GM18507 (cell line): Measurements from ENCODE around the gene EARS2.
"Not testable (repeated sequence)": the region's sequence is repeated elsewhere in the genome, so short reads cannot be mapped to it uniquely, and the experiment has no call there.

ENCODE experiments used
- DNase-seq: peaks from one replicate; pipeline ENCODE4 v3.0.0; 2011; ENCODE audit warnings: low read depth; ENCODE audit not compliant: insufficient read length; ENCODE audit errors: extremely low spot score
- FAIRE-seq: peaks from 2 replicates; lab custom pipeline; 2011; peaks lifted over from hg19 to GRCh38; lab: Jason Lieb, UNC

Gene EARS2

DNA sequence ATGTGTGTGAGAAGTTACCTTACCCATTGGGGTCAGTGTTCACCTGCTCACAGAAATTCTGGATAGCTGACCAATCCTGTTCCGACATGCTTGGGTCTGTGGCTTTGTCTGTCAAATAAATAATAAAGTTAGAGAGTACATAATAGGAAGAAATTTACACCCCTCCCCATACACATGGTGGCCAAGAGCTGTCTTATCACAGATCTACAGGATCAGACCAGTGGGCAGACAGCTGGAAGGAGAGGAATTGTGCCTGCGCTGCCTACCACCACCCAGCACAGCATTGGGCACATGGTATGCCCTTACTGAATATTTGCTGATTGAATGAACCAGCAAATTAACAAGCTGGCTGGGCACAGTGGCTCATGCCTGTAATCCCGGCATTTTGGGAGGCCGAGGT lies 61.5 kb downstream of the EARS2 start:
- DNase-seq (no peak), FAIRE-seq (no peak)

DNA sequence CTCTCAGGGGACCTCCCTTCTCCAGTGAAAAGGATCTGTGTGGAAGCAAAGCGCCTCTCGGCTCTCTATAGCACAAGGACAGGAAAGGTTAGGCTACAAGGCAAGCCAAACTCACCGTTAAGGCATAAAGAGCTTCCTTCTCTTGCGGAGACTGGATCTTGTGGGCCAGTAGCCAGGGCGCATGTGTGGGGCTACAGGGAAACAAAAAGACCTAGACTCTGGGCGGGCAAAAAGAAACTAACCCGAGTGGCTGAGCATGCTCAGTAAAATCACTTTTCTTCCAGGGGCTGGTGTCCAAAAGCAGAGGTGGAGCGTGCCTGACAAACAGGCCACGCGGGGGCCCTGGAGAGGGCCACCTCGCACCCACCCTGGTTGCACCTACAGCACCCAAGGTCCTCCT lies 63.0 kb downstream of the EARS2 start:
- DNase-seq (no peak), FAIRE-seq (no peak)

DNA sequence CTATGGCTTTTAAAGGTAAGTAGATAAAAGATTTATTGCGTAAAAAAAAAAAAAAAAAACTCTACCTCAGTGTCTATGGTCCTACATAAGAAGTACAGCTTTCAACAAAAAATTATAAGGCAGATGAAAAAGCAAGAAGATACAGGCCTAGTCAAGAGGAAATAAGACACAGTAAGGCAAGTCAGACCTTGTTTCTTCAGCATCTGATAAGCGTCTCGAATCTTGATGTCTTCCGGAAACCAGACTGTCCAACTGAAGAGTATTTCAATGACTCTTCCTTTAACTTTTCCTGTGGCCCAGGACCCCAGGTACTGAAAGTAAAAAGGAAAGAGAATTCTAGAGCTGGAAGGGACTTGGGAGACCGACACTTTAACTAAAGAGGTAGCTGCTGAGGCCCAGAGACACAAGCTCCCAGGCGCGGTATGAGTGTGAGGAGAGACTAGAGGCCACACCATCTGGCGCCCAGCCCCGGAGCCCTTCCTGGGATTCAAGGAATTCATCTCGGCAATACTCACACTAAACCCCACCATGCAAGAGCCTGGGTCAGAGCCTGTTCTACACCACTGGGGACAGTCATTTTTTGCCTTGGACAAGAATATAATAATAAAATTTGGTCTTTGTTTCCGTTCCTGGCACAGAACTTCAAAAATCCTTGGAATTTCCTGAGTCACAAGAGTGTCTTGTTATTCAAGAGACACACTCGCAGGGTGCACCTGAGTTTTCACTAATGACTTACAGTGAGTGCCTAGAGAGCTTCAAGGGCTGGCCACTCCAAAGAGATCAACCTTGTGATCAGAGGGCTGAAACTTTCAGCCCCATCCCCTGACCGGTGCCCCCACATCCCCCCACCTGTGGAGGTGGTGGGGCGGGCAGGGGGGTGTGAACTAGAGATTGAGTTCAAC lies 65.4 kb downstream of the EARS2 start:
- FAIRE-seq (no peak), DNase-seq (no peak)

DNA sequence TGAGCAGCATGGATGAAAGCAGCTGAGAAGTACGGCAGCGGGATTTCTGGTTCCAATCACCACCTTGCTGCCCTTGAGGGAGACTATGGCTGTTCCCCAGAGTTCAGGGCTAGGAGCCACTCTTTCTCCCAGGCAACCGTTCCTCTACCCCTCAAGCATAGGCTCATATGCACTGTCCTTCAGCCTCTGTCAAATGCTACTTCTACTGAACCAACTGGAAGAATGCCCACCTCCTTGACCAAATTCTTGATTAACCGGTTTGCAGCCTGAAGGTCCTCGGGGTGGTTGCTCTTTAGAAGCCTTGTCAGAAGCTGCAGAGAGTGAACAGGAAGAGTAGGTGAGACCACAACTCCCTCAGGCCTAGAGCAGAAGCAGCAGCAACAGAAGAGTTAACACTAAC lies 70.7 kb downstream of the EARS2 start:
- FAIRE-seq = no peak
- DNase-seq = no peak

DNA sequence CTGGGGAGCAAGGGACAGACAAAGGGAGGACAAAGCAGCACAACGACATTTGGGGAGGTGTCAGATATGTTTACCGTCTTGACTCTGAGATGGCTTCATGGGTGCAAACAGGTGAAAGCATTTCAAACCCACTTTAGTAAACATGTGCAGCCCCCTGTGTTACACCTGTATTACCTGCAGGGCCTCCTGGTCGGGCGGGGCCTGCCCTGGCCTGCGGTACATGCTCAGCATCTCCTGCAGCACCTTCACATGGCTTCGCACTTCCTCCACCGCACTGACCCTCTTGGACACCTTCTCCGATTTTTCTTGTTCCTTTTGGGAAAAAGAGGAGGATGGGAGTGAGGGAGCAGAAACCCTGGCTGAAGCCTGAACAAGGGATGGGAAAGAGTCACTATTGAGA lies 71.3 kb downstream of the EARS2 start:
- FAIRE-seq (no peak), DNase-seq (no peak)

- no peak for FAIRE-seq
Measured at GRCh38 chr16:23485257-23485614, 71.9 kb downstream of the EARS2 start.

DNA sequence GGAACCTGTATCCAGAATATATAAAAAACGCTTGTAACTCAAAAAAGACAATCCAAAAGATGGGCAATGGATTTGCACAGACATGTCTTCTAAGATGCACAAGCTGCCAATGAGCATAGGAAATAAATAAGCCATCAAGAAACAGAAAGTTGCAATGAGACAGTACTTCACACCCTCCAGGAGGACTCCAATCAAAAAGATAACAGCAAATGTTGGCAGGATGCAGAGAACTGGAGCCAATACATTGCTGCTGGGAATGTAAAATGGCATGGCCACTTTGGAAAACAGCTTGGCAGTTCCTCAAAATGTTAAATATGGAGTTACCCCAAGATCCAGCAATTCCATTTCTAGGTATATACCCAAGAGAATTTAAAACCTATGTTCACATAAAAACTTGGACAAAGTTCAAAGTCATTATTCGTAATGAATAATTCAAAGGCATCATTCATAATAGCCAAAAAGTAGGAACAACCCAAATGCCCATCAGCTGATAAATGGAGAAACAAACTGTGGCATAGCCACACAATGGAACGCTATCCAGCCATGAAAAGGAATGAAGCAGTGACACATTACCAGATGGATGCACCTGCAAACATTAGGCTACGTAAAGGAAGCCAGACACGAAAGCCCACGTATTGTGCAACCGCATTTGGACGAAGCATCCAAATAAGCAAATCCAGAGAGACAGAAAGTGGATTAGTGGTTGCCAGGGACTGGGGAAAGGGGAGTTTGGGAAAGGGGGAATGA lies 72.5 kb downstream of the EARS2 start:
- no peak for FAIRE-seq
- DNase-seq = no peak

More at GRCh38 chr16:23485257-23485614, 71.9 kb downstream of the EARS2 start:
- no peak for DNase-seq

- DNase-seq, FAIRE-seq: not testable (repeated sequence)
Measured at GRCh38 chr16:23483492-23483891, 73.7 kb downstream of the EARS2 start.

DNA sequence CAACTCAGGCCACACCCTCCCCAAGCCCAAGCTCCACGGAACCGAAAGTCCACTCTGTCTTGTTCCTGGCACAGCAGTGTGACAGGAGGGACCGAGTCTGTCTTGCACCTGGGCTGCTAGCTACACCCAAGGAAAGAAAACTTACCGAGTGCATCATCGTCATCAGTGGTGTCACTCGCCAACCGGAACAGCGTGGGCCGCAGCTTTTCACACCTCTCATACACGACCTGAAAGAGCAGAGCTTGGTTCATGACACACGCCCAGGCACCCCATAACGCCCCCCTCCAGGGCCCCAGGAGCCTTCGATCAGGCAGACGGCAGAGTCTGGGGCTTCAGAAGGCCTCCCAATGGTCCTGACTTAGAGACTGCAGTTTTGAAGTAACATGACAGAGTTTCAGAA lies 74.4 kb downstream of the EARS2 start:
- DNase-seq = peak; percentile 49
- FAIRE-seq = peak; percentile 70

DNA sequence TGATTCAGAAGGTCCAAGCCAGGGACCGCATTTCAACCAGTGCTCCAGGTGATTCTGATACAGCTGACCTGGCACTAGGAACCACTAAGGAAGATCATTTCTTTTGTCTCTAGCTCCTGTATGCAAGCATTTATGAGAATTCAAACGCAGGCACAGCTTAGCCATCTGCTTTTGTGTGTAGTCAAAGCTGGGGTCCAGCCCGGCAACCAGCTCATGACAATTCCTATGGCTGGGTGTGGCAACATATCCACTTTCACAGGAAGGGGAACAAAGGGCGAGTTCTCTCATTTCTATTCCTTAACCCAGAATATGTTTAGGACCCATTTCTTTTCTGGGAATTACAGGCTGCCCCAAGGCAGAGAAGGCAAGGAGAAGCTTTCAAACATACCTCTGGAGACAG lies 76.9 kb downstream of the EARS2 start:
- DNase-seq (no peak), FAIRE-seq (no peak)

DNA sequence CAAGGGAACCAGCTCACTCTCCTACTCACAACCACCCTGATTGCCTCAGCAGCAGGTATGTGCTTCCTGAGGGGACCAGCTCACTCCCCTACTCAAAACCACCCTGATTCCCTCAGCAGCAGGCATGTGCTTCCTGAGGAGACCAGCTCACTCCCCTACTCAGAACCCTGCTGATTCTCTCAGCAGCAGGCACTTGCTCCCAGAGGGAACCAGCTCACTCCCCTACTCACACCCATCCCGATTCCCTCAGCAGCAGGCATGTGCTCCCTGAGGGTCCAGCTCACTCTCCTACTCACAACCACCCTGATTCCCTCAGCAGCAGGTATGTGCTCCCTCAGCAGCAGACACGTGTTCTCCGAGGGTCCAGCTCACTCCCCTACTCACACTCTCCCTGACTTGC lies 78.0 kb downstream of the EARS2 start:
- DNase-seq (no peak), FAIRE-seq (no peak)

DNA sequence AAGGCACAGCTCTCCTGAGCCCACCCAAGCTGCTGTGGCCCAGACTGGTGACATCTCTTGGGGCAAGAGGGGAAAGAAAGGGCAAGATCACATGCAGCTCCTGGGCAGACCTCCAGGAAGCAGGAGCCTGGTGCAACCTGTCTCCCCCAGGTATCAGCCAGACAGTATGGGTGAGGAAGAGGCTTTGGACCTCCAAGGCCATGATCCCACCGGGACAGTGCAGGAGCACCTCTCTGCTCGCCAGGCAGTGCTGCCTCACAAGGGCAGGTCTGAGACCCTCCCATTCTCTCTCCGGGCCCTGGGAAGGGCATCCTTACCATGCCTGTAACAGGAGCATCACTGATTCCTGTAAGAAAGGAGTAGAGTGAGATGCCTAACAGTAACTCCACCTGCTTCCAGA lies 78.6 kb downstream of the EARS2 start:
- FAIRE-seq = no peak
- DNase-seq = no peak

GRCh38 chr16:23476289-23476688 lies 80.9 kb downstream of the EARS2 start:
- DNase-seq (no peak), FAIRE-seq (no peak)
